Camera-type eye (tissue), 1 donor: Measurements from ENCODE around the gene FXR1. TPM values are rescaled to one million over a fixed set of nuclear protein-coding genes. Genes with fewer than 3 reads are reported as not detected.

Experiments used
- total RNA-seq: library from RNA; depleted of rRNA; stranded (reverse); fragments of >200 nt; gene quantifications from one replicate; pipeline ENCODE4 v1.2.3, GENCODE V29; 2014

The FXR1 gene
- 290 TPM for total RNA-seq

GRCh38 chr3:180912304-180913296 lies at the start of gene FXR1:
Gene FXR1 (plus strand): TSS chr3:180912670. CDS start chr3:180912686, 16 bp downstream.

GRCh38 chr3:180989291-180990163 lies 77.1 kb downstream of the FXR1 start, which contains the start of gene DNAJC19:
Gene DNAJC19 (minus strand): TSS chr3:180989736. CDS start chr3:180989602, 134 bp downstream.

Other genes with a start within 250 kb of the FXR1 start
- gene CCDC39, start 233.2 kb upstream of the FXR1 start, total RNA-seq: 0.66 TPM
- gene DNAJC19, start 77.1 kb downstream of the FXR1 start, total RNA-seq: 41.3 TPM